GM18873 (cell line): ENCODE measurements around the gene RHOF.
"Not testable (repeated sequence)": the region's sequence is repeated elsewhere in the genome, so short reads cannot be mapped to it uniquely, and the experiment has no call there.

Experiments used
- ATAC-seq: cut with Tn5 transposase; IDR thresholded peaks from one replicate; pipeline ENCODE4 v1.9.1; 2021; ENCODE audit warnings: mild to moderate bottlenecking, moderate library complexity, moderate number of reproducible peaks; ENCODE audit not compliant: unreplicated experiment, low FRiP score

Gene RHOF

GRCh38 chr12:121751749-121752351 is 41.6 kb downstream of the RHOF start:
- ATAC-seq: no peak

GRCh38 chr12:121751034-121751433 is 42.5 kb downstream of the RHOF start:
- no peak for ATAC-seq

- ATAC-seq: no peak
These were observed 43.0 kb downstream of the RHOF start for GRCh38 chr12:121750507-121750955.

- no peak for ATAC-seq
These were observed 44.2 kb downstream of the RHOF start for GRCh38 chr12:121749267-121749666.

- no peak for ATAC-seq
These were observed 44.8 kb downstream of the RHOF start for GRCh38 chr12:121748571-121749265.

GRCh38 chr12:121748218-121748570 is 45.3 kb downstream of the RHOF start:
- ATAC-seq: no peak

- ATAC-seq: not testable (repeated sequence)
These were observed 47.9 kb downstream of the RHOF start for GRCh38 chr12:121745545-121745944.

GRCh38 chr12:121741743-121742142 is 51.7 kb downstream of the RHOF start:
- ATAC-seq: no peak

- no peak for ATAC-seq
These were observed 52.6 kb downstream of the RHOF start for GRCh38 chr12:121740847-121741246.

GRCh38 chr12:121738340-121738858 is 55.1 kb downstream of the RHOF start:
- ATAC-seq: no peak

GRCh38 chr12:121733849-121734248 is 59.6 kb downstream of the RHOF start:
- no peak for ATAC-seq

- no peak for ATAC-seq
These were observed 62.0 kb downstream of the RHOF start for GRCh38 chr12:121731473-121731872.

- ATAC-seq: no peak
These were observed 64.5 kb downstream of the RHOF start for GRCh38 chr12:121729021-121729420.
